A673 (cell line): ENCODE measurements around the gene XRCC3. TPM values are rescaled to one million over a fixed set of nuclear protein-coding genes. Genes with fewer than 3 reads are reported as not detected.

Experiments used
- BruUV-seq: library from RNA; stranded (reverse); fragments of 400-500 nt; replicated peaks from 2 replicates; lab custom pipeline; 2021; lab: Mats Ljungman, UMichigan
- CTCF ChIA-PET: fragments of 300-600 bp; sonication (Branson Sonifier 250); formaldehyde crosslinking; loops from one replicate; lab custom pipeline; 2022; ENCODE audit warnings: antibody characterized with exemption; lab: Charles Lee
- POLR2A ChIA-PET: fragments of 300-600 bp; sonication (Branson Sonifier 250); formaldehyde crosslinking; loops from one replicate; lab custom pipeline; 2022; ENCODE audit warnings: antibody characterized with exemption; ENCODE audit not compliant: low non-redundant PET; lab: Charles Lee
- DNase-seq: peaks from one replicate; pipeline ENCODE4 v3.0.0-alpha.2; 2015; ENCODE audit warnings: low spot score
- H3K27ac ChIP-seq: fragments of 200-600 bp; sonication (generic); 2 replicates; pipeline ENCODE4 v1.5.1; 2016; ENCODE audit warnings: mixed run types, low read depth, mild to moderate bottlenecking, mixed read lengths, antibody characterized with exemption, low read length; ENCODE audit not compliant: poor library complexity, severe bottlenecking
- H3K27me3 ChIP-seq: fragments of 200-600 bp; sonication (generic); replicated peaks from 2 replicates; pipeline ENCODE4 v1.6.1; 2017; ENCODE audit warnings: mixed run types, low read depth, mild to moderate bottlenecking, mixed read lengths, antibody characterized with exemption, low read length; ENCODE audit not compliant: insufficient read depth, poor library complexity
- H3K36me3 ChIP-seq: fragments of 200-600 bp; sonication (generic); 2 replicates; pipeline ENCODE4 v1.6.1; 2016; ENCODE audit warnings: mixed run types, mild to moderate bottlenecking, mixed read lengths, antibody characterized with exemption, low read length; ENCODE audit not compliant: insufficient read depth, poor library complexity, severe bottlenecking
- H3K4me1 ChIP-seq: fragments of 200-600 bp; sonication (generic); 2 replicates; pipeline ENCODE4 v1.6.1; 2017; ENCODE audit warnings: mixed run types, mild to moderate bottlenecking, mixed read lengths, antibody characterized with exemption, low read length; ENCODE audit not compliant: insufficient read depth, poor library complexity, severe bottlenecking
- H3K4me3 ChIP-seq: fragments of 200-600 bp; sonication (generic); 2 replicates; pipeline ENCODE4 v1.5.1; 2016; ENCODE audit warnings: low read depth, mixed run types, mild to moderate bottlenecking, mixed read lengths, low read length; ENCODE audit not compliant: poor library complexity, severe bottlenecking
- H3K9me3 ChIP-seq: fragments of 200-600 bp; sonication (generic); 2 replicates; pipeline ENCODE4 v1.6.1; 2016; ENCODE audit warnings: mixed run types, low read depth, mild to moderate bottlenecking, mixed read lengths, antibody characterized with exemption, low read length; ENCODE audit not compliant: poor library complexity, severe bottlenecking
- EZH2 ChIP-seq: fragments of 200-600 bp; sonication (generic); IDR thresholded peaks from 2 replicates; pipeline ENCODE4 v1.6.1; 2017; ENCODE audit warnings: borderline replicate concordance, low read depth, mild to moderate bottlenecking, mixed read lengths, antibody characterized with exemption, low read length; ENCODE audit not compliant: poor library complexity, severe bottlenecking
- intact Hi-C: fragments of 100-400 bp; cut with micrococcal nuclease; formaldehyde crosslinking; loops from one replicate; pipeline ENCODE4 v1.10.0; 2022; ENCODE audit not compliant: unreplicated experiment
- total RNA-seq: library from RNA; stranded (reverse); gene quantifications from 2 replicates; pipeline ENCODE4 v1.2.3, GENCODE V29; 2021
- TF ChIP-seq, protein P1 (sequence below): fragments of 300-800, 200-600 bp; sonication (generic); conservative IDR thresholded peaks from 2 replicates; pipeline ENCODE4 v1.5.1; 2017; ENCODE audit warnings: low read depth, mild to moderate bottlenecking, antibody characterized with exemption, low read length, moderate library complexity, mixed read lengths

Gene XRCC3
- total RNA-seq, 1 experiment from 2014 or later = 91.8 TPM

DNA sequence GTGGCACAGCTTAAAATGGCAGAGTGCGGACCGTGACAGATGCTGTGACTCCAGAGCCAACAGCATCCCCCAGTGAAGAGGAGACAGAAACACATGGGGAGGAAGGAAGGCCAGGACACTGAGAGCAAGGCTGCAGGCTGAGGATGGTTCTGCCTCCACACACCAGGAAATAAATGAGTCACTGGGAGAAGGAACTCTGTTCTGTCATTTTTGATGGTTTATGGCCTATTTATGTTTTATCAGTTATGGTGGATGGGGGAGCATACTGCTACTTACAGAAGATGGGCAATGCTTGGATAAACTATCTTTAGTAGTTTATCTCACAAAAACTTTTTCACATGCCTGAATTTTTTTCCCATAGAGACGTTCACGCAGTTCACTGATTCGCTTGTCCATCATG lies 34.2 kb upstream of the XRCC3 start:
- ChIA-PET POLR2A (no interaction called here), CTCF (no interaction called here)
- TF ChIP-seq, protein P1, sequence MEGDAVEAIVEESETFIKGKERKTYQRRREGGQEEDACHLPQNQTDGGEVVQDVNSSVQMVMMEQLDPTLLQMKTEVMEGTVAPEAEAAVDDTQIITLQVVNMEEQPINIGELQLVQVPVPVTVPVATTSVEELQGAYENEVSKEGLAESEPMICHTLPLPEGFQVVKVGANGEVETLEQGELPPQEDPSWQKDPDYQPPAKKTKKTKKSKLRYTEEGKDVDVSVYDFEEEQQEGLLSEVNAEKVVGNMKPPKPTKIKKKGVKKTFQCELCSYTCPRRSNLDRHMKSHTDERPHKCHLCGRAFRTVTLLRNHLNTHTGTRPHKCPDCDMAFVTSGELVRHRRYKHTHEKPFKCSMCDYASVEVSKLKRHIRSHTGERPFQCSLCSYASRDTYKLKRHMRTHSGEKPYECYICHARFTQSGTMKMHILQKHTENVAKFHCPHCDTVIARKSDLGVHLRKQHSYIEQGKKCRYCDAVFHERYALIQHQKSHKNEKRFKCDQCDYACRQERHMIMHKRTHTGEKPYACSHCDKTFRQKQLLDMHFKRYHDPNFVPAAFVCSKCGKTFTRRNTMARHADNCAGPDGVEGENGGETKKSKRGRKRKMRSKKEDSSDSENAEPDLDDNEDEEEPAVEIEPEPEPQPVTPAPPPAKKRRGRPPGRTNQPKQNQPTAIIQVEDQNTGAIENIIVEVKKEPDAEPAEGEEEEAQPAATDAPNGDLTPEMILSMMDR = no peak
- TF ChIP-seq EZH2 = no peak
- no peaks in the 10 kb centered on the region for H3K27me3 ChIP-seq
- no peaks in the 10 kb centered on the region for H3K36me3 ChIP-seq
- intact Hi-C loops = no loop called here
- no peak overlapping the region for H3K27ac ChIP-seq
- no peak overlapping the region for H3K4me3 ChIP-seq
- H3K4me1 ChIP-seq = peaks cover 10% of the 10 kb centered on the region
- no peaks in the 10 kb centered on the region for H3K9me3 ChIP-seq
- DNase-seq = no peak
- BruUV-seq = no TSS peak

DNA sequence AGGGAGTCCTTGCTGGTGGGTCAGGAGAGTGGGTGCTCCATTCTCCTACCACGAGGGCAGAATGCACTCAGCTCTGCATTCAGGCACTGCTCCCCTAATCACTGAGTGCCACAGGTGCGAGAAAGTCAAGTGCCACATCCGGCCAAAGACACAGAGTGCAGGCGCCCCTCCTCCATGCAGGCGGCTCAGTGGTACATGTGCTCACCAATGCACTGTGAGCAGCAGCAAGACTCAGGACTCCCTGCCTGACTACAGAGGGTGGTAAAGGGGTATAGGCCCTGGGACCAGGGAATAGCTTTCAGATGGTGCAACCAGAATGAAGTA lies 33.2 kb upstream of the XRCC3 start:
- intact Hi-C loops = no loop called here
- H3K4me3 ChIP-seq = no peak overlapping the region
- H3K27me3 ChIP-seq = no peaks in the 10 kb centered on the region
- no peak for TF ChIP-seq EZH2
- H3K4me1 ChIP-seq = peaks cover 8% of the 10 kb centered on the region
- no peak for DNase-seq
- no peak overlapping the region for H3K27ac ChIP-seq
- H3K9me3 ChIP-seq = no peaks in the 10 kb centered on the region
- H3K36me3 ChIP-seq = no peaks in the 10 kb centered on the region
- ChIA-PET POLR2A (no interaction called here), CTCF (no interaction called here)
- no TSS peak for BruUV-seq

DNA sequence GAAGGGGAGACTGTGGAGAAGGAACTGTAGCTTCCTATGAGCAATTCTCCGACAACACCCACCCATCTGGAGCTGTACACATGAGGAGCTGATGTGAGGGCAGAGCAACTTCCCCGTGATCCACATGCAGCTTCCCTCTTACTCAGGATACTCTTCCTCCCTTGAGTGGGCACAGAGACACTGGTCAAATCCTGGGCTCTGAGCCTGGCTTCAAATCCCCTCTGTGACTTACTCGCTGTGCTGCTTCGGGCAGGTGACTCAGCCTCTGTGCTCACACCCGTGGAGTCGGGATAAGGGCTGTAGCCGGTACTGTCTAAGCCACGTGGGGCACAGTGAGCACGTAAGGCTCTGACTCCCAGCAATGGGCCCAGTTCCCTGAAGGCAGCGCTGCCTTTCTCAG lies 31.4 kb upstream of the XRCC3 start:
- H3K36me3 ChIP-seq = no peaks in the 10 kb centered on the region
- CTCF ChIA-PET = no interaction called here
- intact Hi-C loops = no loop called here
- no peak for TF ChIP-seq EZH2
- TF ChIP-seq, protein P1 = no peak
- no peaks in the 10 kb centered on the region for H3K4me1 ChIP-seq
- POLR2A ChIA-PET = no interaction called here
- H3K4me3 ChIP-seq = no peak overlapping the region
- H3K9me3 ChIP-seq = no peaks in the 10 kb centered on the region
- no TSS peak for BruUV-seq
- H3K27ac ChIP-seq = no peak overlapping the region
- no peak for DNase-seq
- H3K27me3 ChIP-seq = no peaks in the 10 kb centered on the region

DNA sequence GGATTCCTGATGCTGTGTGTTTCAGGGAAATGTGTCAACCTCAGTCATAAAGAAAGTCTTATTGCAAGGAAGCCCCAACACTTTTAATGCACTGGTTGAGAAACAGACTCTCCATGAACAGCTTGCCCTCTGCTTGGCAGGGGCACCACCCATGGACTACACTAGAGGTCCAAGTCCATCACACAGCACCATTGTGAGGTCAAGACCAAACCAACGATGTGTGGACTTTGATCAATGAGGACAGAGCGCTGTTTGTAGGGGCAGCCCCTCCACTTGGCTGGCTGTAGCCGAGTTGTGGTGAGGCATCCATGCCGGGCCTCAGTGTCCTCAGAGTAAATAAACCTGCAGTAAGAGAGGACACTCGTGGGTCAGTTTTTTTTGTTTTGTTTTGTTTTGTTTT lies 30.2 kb upstream of the XRCC3 start:
- no peaks in the 10 kb centered on the region for H3K27me3 ChIP-seq
- no peak for DNase-seq
- H3K36me3 ChIP-seq = no peaks in the 10 kb centered on the region
- H3K4me3 ChIP-seq = no peak overlapping the region
- ChIA-PET POLR2A (interaction anchor here (0.6 kb wide), 1 partner anchor 964 kb away, joined by 4 read pairs; no protein-coding TSS in a partner anchor), CTCF (no interaction called here)
- H3K9me3 ChIP-seq = no peaks in the 10 kb centered on the region
- no TSS peak for BruUV-seq
- intact Hi-C loops = no loop called here
- no peak for TF ChIP-seq EZH2
- TF ChIP-seq, protein P1 = no peak
- no peak overlapping the region for H3K27ac ChIP-seq
- H3K4me1 ChIP-seq = no peaks in the 10 kb centered on the region
